ENCODE measurements around the gene ELP1. TPM values are rescaled to one million over a fixed set of nuclear protein-coding genes. Genes with fewer than 3 reads are reported as not detected.

ELP1 gene
- total RNA-seq, 1 donor from 2014 or later: 51.9 TPM

DNA sequence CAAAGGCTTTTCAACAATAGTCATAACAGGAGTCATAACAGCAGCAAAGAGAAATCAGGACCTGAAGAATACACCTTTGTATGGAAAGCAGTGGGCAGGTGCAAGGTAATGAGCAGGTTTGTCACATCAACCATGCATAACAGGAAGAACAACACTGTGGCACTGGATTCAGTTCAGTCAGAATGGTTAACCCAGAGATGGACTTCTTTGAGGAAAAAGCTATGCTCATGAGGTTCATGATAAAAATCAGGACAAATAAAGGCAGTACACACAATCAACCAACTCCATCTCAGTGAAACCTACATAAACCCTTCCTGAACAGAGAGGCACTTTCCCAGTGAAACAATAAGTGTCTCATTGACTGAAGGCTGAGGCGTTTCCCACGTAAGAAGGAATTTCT lies 27.2 kb upstream of the ELP1 start:
- Mint-ChIP-seq H3K27me3 (ENCODE audit: unreplicated experiment) (no peaks in the 10 kb centered on the region), H3K27ac (ENCODE audit: unreplicated experiment) (no peak overlapping the region), H3K4me3 (ENCODE audit: unreplicated experiment) (no peak overlapping the region), H3K9me3 (ENCODE audit: unreplicated experiment) (no peaks in the 10 kb centered on the region), H3K36me3 (ENCODE audit: unreplicated experiment) (no peaks in the 10 kb centered on the region), H3K4me1 (ENCODE audit: low read depth, unreplicated experiment) (peaks cover 2% of the 10 kb centered on the region)
- TF ChIP-seq, protein P1, sequence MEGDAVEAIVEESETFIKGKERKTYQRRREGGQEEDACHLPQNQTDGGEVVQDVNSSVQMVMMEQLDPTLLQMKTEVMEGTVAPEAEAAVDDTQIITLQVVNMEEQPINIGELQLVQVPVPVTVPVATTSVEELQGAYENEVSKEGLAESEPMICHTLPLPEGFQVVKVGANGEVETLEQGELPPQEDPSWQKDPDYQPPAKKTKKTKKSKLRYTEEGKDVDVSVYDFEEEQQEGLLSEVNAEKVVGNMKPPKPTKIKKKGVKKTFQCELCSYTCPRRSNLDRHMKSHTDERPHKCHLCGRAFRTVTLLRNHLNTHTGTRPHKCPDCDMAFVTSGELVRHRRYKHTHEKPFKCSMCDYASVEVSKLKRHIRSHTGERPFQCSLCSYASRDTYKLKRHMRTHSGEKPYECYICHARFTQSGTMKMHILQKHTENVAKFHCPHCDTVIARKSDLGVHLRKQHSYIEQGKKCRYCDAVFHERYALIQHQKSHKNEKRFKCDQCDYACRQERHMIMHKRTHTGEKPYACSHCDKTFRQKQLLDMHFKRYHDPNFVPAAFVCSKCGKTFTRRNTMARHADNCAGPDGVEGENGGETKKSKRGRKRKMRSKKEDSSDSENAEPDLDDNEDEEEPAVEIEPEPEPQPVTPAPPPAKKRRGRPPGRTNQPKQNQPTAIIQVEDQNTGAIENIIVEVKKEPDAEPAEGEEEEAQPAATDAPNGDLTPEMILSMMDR (IDR thresholded peaks at IDR 0.05; ENCODE audit: partially characterized antibody, unreplicated experiment): no peak
- no peak for DNase-seq

GRCh38 chr9:108960331-108960730 lies 26.4 kb upstream of the ELP1 start:
- DNase-seq: no peak
- Mint-ChIP-seq H3K36me3 (ENCODE audit: unreplicated experiment) (no peaks in the 10 kb centered on the region), H3K4me3 (ENCODE audit: unreplicated experiment) (no peak overlapping the region), H3K27me3 (ENCODE audit: unreplicated experiment) (no peaks in the 10 kb centered on the region), H3K9me3 (ENCODE audit: unreplicated experiment) (no peaks in the 10 kb centered on the region), H3K27ac (ENCODE audit: unreplicated experiment) (no peak overlapping the region), H3K4me1 (ENCODE audit: low read depth, unreplicated experiment) (peaks cover 2% of the 10 kb centered on the region)
- TF ChIP-seq, protein P1 (IDR thresholded peaks at IDR 0.05; ENCODE audit: partially characterized antibody, unreplicated experiment): no peak

GRCh38 chr9:108956631-108957026 lies 22.7 kb upstream of the ELP1 start:
- no peak overlapping the region for H3K27ac Mint-ChIP-seq (ENCODE audit: unreplicated experiment)
- H3K27me3 Mint-ChIP-seq (ENCODE audit: unreplicated experiment): no peaks in the 10 kb centered on the region
- no peaks in the 10 kb centered on the region for H3K36me3 Mint-ChIP-seq (ENCODE audit: unreplicated experiment)
- H3K4me1 Mint-ChIP-seq (ENCODE audit: low read depth, unreplicated experiment): peaks cover 2% of the 10 kb centered on the region
- H3K4me3 Mint-ChIP-seq (ENCODE audit: unreplicated experiment): no peak overlapping the region
- TF ChIP-seq, protein P1 (IDR thresholded peaks at IDR 0.05; ENCODE audit: partially characterized antibody, unreplicated experiment): no peak
- no peaks in the 10 kb centered on the region for H3K9me3 Mint-ChIP-seq (ENCODE audit: unreplicated experiment)
- no peak for DNase-seq

DNA sequence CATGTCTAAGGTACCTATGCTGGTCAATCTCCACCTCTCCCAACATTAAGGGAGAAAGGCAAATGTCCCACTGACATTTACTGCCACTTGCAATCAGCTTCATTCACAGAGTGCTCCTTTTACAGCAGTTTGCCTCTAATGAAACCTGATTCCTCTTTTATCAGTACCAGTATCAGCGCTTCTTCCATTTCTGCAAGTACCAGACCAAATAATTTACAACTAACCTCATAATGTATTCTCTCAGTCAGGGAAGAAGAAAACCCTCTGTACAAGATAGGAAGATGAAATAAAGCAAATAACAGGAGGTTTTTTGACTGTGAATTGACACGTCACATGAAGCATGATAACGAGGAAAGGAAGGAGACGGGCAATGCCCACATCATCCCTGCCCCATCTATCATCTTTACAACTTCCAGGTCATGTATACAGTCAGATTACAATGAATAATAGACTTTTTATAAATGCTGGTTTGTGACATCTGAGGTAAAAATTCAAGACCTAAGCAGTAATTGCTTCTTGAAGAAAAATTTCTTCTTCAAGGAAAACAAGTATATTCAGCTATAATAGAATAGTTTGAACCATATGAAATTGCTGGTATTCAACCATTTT lies 22.2 kb upstream of the ELP1 start:
- TF ChIP-seq, protein P1 (IDR thresholded peaks at IDR 0.05; ENCODE audit: partially characterized antibody, unreplicated experiment): no peak
- no peaks in the 10 kb centered on the region for H3K27me3 Mint-ChIP-seq (ENCODE audit: unreplicated experiment)

DNA sequence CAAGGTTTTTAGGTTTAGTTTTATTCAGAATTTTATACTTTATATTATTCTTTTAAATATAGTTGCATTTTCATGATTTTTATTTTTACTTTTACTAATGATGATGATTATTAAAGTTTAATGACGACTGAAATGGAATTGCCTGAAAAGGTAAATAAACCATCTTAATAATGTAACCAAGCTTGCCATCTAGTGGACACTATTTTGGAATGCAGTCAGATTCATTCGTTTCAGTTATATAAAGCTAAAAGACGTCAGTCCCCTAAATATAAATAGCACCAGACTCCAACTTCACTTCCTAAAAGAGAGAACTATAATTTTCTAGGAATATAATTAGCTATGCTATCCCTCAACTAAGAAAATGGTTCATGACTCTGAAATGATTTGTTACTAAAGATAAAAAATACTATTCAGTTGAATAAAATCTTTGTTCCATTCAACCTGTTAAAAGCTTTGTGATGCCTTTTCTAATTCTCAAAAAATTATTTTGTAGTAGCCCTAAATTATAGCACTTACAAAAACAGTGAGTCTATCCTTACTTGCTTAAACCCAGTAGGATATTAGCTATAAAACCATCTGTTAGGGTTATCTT lies 20.2 kb upstream of the ELP1 start:
- H3K4me3 Mint-ChIP-seq (ENCODE audit: unreplicated experiment): no peak overlapping the region
- no peaks in the 10 kb centered on the region for H3K9me3 Mint-ChIP-seq (ENCODE audit: unreplicated experiment)
- no peaks in the 10 kb centered on the region for H3K27me3 Mint-ChIP-seq (ENCODE audit: unreplicated experiment)
- no peaks in the 10 kb centered on the region for H3K36me3 Mint-ChIP-seq (ENCODE audit: unreplicated experiment)
- H3K4me1 Mint-ChIP-seq (ENCODE audit: low read depth, unreplicated experiment): no peaks in the 10 kb centered on the region
- DNase-seq: no peak
- TF ChIP-seq, protein P1 (IDR thresholded peaks at IDR 0.05; ENCODE audit: partially characterized antibody, unreplicated experiment): peak; percentile 71
- H3K27ac Mint-ChIP-seq (ENCODE audit: unreplicated experiment): no peak overlapping the region

More for the DNA sequence above, 22.2 kb upstream of the ELP1 start:
- no peaks in the 10 kb centered on the region for H3K36me3 Mint-ChIP-seq (ENCODE audit: unreplicated experiment)
- H3K4me1 Mint-ChIP-seq (ENCODE audit: low read depth, unreplicated experiment): peaks cover 2% of the 10 kb centered on the region
- DNase-seq: no peak
- H3K4me3 Mint-ChIP-seq (ENCODE audit: unreplicated experiment): no peak overlapping the region
- H3K27ac Mint-ChIP-seq (ENCODE audit: unreplicated experiment): no peak overlapping the region
- H3K9me3 Mint-ChIP-seq (ENCODE audit: unreplicated experiment): no peaks in the 10 kb centered on the region

Measured in glutamatergic neuron (in vitro differentiated cells).